Loucy (cell line): Measurements from ENCODE around the gene TTLL13.
"Not testable (repeated sequence)": the region's sequence is repeated elsewhere in the genome, so short reads cannot be mapped to it uniquely, and the experiment has no call there.

Source experiments
- H2AFZ ChIP-seq: fragments of 200-600 bp; sonication (generic); 2 replicates; pipeline ENCODE4 v1.6.0; 2016; ENCODE audit warnings: antibody characterized with exemption, mild to moderate bottlenecking, low read length, moderate library complexity
- H3F3A ChIP-seq: fragments of 200-600 bp; 2 replicates; pipeline ENCODE4 v1.6.0; 2016; ENCODE audit warnings: antibody characterized with exemption, low read depth, mild to moderate bottlenecking
- H3K27me3 ChIP-seq: fragments of 200-600 bp; sonication (generic); 2 replicates; pipeline ENCODE4 v1.6.1; 2014; ENCODE audit warnings: low read length, mild to moderate bottlenecking; ENCODE audit not compliant: insufficient read depth, poor library complexity, severe bottlenecking
- H3K36me3 ChIP-seq: fragments of 200-600 bp; sonication (generic); 2 replicates; pipeline ENCODE4 v1.6.1; 2016; ENCODE audit warnings: low read length; ENCODE audit not compliant: insufficient read depth
- H3K4me1 ChIP-seq: fragments of 200-600 bp; sonication (generic); 2 replicates; pipeline ENCODE4 v1.5.1; 2014; ENCODE audit warnings: low read length, mild to moderate bottlenecking; ENCODE audit not compliant: insufficient read depth, poor library complexity, severe bottlenecking
- H3K4me2 ChIP-seq: fragments of 200-600 bp; sonication (generic); 2 replicates; pipeline ENCODE4 v1.6.0; 2014; ENCODE audit warnings: antibody characterized with exemption, low read length, low read depth, mild to moderate bottlenecking; ENCODE audit not compliant: poor library complexity, severe bottlenecking
- H3K4me3 ChIP-seq: fragments of 200-600 bp; sonication (generic); 2 replicates; pipeline ENCODE4 v1.5.1; 2014; ENCODE audit warnings: low read length, mild to moderate bottlenecking, mixed read lengths; ENCODE audit not compliant: poor library complexity, severe bottlenecking
- H3K79me2 ChIP-seq: fragments of 200-600 bp; sonication (generic); 2 replicates; pipeline ENCODE4 v1.6.1; 2014; ENCODE audit warnings: low read length; ENCODE audit not compliant: insufficient read depth
- H3K9ac ChIP-seq: fragments of 200-600 bp; sonication (generic); 2 replicates; pipeline ENCODE4 v1.6.0; 2014; ENCODE audit warnings: mild to moderate bottlenecking, low read depth, low read length, moderate library complexity; ENCODE audit not compliant: poor library complexity, severe bottlenecking
- H3K9me2 ChIP-seq: fragments of 200-600 bp; sonication (generic); replicated peaks from 2 replicates; pipeline ENCODE4 v1.6.1; 2016; ENCODE audit warnings: low read depth, low read length, mixed read lengths
- H3K9me3 ChIP-seq: fragments of 200-600 bp; sonication (generic); 2 replicates; pipeline ENCODE4 v1.6.1; 2014; ENCODE audit warnings: mild to moderate bottlenecking, antibody characterized with exemption, low read length, low read depth; ENCODE audit not compliant: insufficient read depth
- H4K20me1 ChIP-seq: fragments of 200-600 bp; sonication (generic); 2 replicates; pipeline ENCODE4 v1.6.0; 2014; ENCODE audit warnings: antibody characterized with exemption, low read length, mild to moderate bottlenecking; ENCODE audit not compliant: insufficient read depth, poor library complexity, severe bottlenecking
- CTCF ChIP-seq: fragments of 200-600 bp; sonication (generic); conservative IDR thresholded peaks from 2 replicates; pipeline ENCODE4 v1.5.1; 2014; ENCODE audit warnings: mild to moderate bottlenecking, antibody characterized with exemption, low read length
- EZH2phosphoT487 ChIP-seq: fragments of 200-600 bp; IDR thresholded peaks from 2 replicates; pipeline ENCODE4 v1.6.1; 2018; ENCODE audit warnings: antibody characterized with exemption, mild to moderate bottlenecking, moderate library complexity, borderline replicate concordance

Gene TTLL13

GRCh38 chr15:90291679-90292356, 42.5 kb downstream of the TTLL13 start:
- Histone ChIP-seq H3K27me3 (no peaks in the 10 kb centered on the region), H3F3A (no peaks in the 10 kb centered on the region), H4K20me1 (no peaks in the 10 kb centered on the region), H2AFZ (peak overlapping the region; percentile 28; the same call in 1 of the 2 replicates), H3K4me2 (no peak overlapping the region), H3K9me2 (no peaks in the 10 kb centered on the region), H3K4me3 (no peak overlapping the region), H3K9ac (no peak overlapping the region), H3K9me3 (no peaks in the 10 kb centered on the region), H3K36me3 (no peaks in the 10 kb centered on the region), H3K4me1 (peaks cover 8% of the 10 kb centered on the region), H3K79me2 (no peaks in the 10 kb centered on the region)
- TF ChIP-seq EZH2phosphoT487 (no peak), CTCF (no peak)

- not testable (repeated sequence) for H4K20me1 ChIP-seq, H3K27me3 ChIP-seq, H3K9me2 ChIP-seq, H3F3A ChIP-seq, H3K36me3 ChIP-seq, H3K9ac ChIP-seq, H3K4me1 ChIP-seq, H3K79me2 ChIP-seq, H3K4me2 ChIP-seq, H3K4me3 ChIP-seq, H3K9me3 ChIP-seq
- TF ChIP-seq CTCF: peak; percentile 73
- H2AFZ ChIP-seq: peak overlapping the region; percentile 89
Measured at GRCh38 chr15:90293040-90293810, 43.9 kb downstream of the TTLL13 start.

GRCh38 chr15:90294159-90294558, 44.8 kb downstream of the TTLL13 start:
- H3K79me2 ChIP-seq: no peaks in the 10 kb centered on the region
- H3K9me3 ChIP-seq: no peaks in the 10 kb centered on the region
- no peak overlapping the region for H2AFZ ChIP-seq
- H3K36me3 ChIP-seq: no peaks in the 10 kb centered on the region
- no peaks in the 10 kb centered on the region for H4K20me1 ChIP-seq
- H3K4me3 ChIP-seq: no peak overlapping the region
- peaks cover 8% of the 10 kb centered on the region for H3K4me1 ChIP-seq
- H3K9me2 ChIP-seq: no peaks in the 10 kb centered on the region
- no peak overlapping the region for H3K9ac ChIP-seq
- no peaks in the 10 kb centered on the region for H3F3A ChIP-seq
- no peak overlapping the region for H3K4me2 ChIP-seq
- no peaks in the 10 kb centered on the region for H3K27me3 ChIP-seq
- no peak for TF ChIP-seq EZH2phosphoT487
- TF ChIP-seq CTCF: no peak
